H1 (cell line): ENCODE measurements around the gene TRIM24. TPM values are rescaled to one million over a fixed set of nuclear protein-coding genes. Genes with fewer than 3 reads are reported as not detected.
A peak's percentile ranks its signal among the peaks of the same experiment; 100 is the strongest.

ENCODE experiments used
- CTCF ChIA-PET: fragments of 300-600 bp; sonication (Branson Sonifier 250); formaldehyde crosslinking; loops from one replicate; lab custom pipeline; 2021; ENCODE audit not compliant: partially characterized antibody; lab: Charles Lee
- POLR2A ChIA-PET: fragments of 300-600 bp; sonication (Branson Sonifier 250); formaldehyde crosslinking; loops from one replicate; lab custom pipeline; 2021; ENCODE audit warnings: inconsistent platforms; ENCODE audit not compliant: partially characterized antibody; lab: Charles Lee
- DNase-seq, 2 experiments: peaks; one replicate each; pipeline versions ENCODE4 v3.0.0 to v3.0.0-alpha.2; 2010 to 2022; ENCODE audit warnings: low spot score in 2 of 2, low read depth in 1 of 2, mixed read lengths in 1 of 2
- FAIRE-seq: peaks from 2 replicates; lab custom pipeline; 2011; peaks lifted over from hg19 to GRCh38; lab: Jason Lieb, UNC
- H2AFZ ChIP-seq: 2 replicates; pipeline ENCODE4 v1.8.1; 2012; ENCODE audit warnings: low read length, inconsistent platforms
- H2AK5ac ChIP-seq: 2 replicates; pipeline ENCODE4 v1.6.1; 2013; ENCODE audit warnings: low read depth, low read length
- H2BK120ac ChIP-seq: replicated peaks from 2 replicates; pipeline ENCODE3; 2013; ENCODE audit warnings: low read depth, low read length, inconsistent platforms
- H2BK12ac ChIP-seq: 2 replicates; pipeline ENCODE4 v1.6.1; 2013; ENCODE audit warnings: low read depth, low read length
- H2BK15ac ChIP-seq: 2 replicates; pipeline ENCODE4 v1.6.1; 2013; ENCODE audit warnings: low read length
- H2BK20ac ChIP-seq: 2 replicates; pipeline ENCODE4 v1.6.1; 2013; ENCODE audit warnings: low read length
- H2BK5ac ChIP-seq: 2 replicates; pipeline ENCODE4 v1.6.1; 2013; ENCODE audit warnings: low read depth, low read length
- H3K14ac ChIP-seq: 2 replicates; pipeline ENCODE4 v1.6.1; 2013; ENCODE audit warnings: inconsistent platforms; ENCODE audit not compliant: insufficient read length
- H3K18ac ChIP-seq: 2 replicates; pipeline ENCODE4 v1.6.1; 2013; ENCODE audit warnings: low read length; ENCODE audit errors: extremely low read depth
- H3K23ac ChIP-seq: 2 replicates; pipeline ENCODE4 v1.6.1; 2013; ENCODE audit warnings: inconsistent platforms; ENCODE audit not compliant: insufficient read length
- H3K23me2 ChIP-seq: 2 replicates; pipeline ENCODE4 v1.6.1; 2013; ENCODE audit warnings: low read depth, low read length
- H3K27ac ChIP-seq: 2 replicates; pipeline ENCODE4 v1.6.1; 2011; ENCODE audit warnings: low read depth, low read length, inconsistent platforms
- H3K27me3 ChIP-seq, 4 experiments: replicated peaks in 1 of 4; 1 replicate in 1 of 4; 2 replicates in 3 of 4; pipeline versions ENCODE4 v1.6.1 to v1.8.1; 2011 to 2013; ENCODE audit warnings: low read length in 3 of 4, mild to moderate bottlenecking in 3 of 4, inconsistent platforms in 2 of 4, mixed read lengths in 2 of 4, moderate library complexity in 1 of 4; ENCODE audit not compliant: control insufficient read depth in 3 of 4, insufficient read depth in 3 of 4; ENCODE audit errors: extremely low read depth in 1 of 4
- H3K36me3 ChIP-seq, 4 experiments: 2 replicates each; pipeline versions ENCODE4 v1.6.1 to v1.8.1; 2011 to 2013; ENCODE audit warnings: mild to moderate bottlenecking in 4 of 4, low read length in 3 of 4, moderate library complexity in 2 of 4, control low read depth in 1 of 4, inconsistent platforms in 1 of 4; ENCODE audit not compliant: insufficient read depth in 4 of 4, control insufficient read depth in 2 of 4
- H3K4ac ChIP-seq: replicated peaks from 2 replicates; pipeline ENCODE3; 2013; ENCODE audit warnings: low read length, low read depth, mixed read lengths, inconsistent platforms; ENCODE audit not compliant: insufficient read length
- H3K4me1 ChIP-seq, 4 experiments: replicated peaks in 1 of 4; 1 replicate in 1 of 4; 2 replicates in 3 of 4; pipeline versions ENCODE4 v1.6.1 to v1.8.1; 2011 to 2013; ENCODE audit warnings: low read length in 3 of 4, inconsistent platforms in 2 of 4, mixed read lengths in 1 of 4; ENCODE audit not compliant: insufficient read depth in 4 of 4, control insufficient read depth in 3 of 4
- H3K4me2 ChIP-seq, 2 experiments: 2 replicates each; pipeline versions ENCODE4 v1.6.1 to v1.8.1; 2011 to 2013; ENCODE audit warnings: low read depth in 2 of 2, low read length in 2 of 2, control low read depth in 1 of 2, inconsistent platforms in 1 of 2, mild to moderate bottlenecking in 1 of 2; ENCODE audit not compliant: insufficient read depth in 1 of 2
- H3K4me3 ChIP-seq, 4 experiments: fragments of 200-600, 300-600 bp in 1 of 4; sonication (generic), shearing (Covaris generic), sonication (Bioruptor Twin) in 1 of 4; 2 replicates each; pipeline versions ENCODE4 v1.5.1 to v1.8.1; 2011 to 2016; ENCODE audit warnings: low read length in 4 of 4, low read depth in 3 of 4, control low read depth in 2 of 4, inconsistent platforms in 2 of 4, mild to moderate bottlenecking in 2 of 4, mixed read lengths in 1 of 4, moderate library complexity in 1 of 4; ENCODE audit not compliant: insufficient read depth in 2 of 4; ENCODE audit errors: extremely low read depth in 1 of 4
- H3K56ac ChIP-seq: replicated peaks from 2 replicates; pipeline ENCODE3; 2013; ENCODE audit warnings: low read depth, mild to moderate bottlenecking, mixed read lengths, low read length, inconsistent platforms; ENCODE audit not compliant: insufficient read length
- H3K79me1 ChIP-seq: 2 replicates; pipeline ENCODE4 v1.6.1; 2013; ENCODE audit warnings: low read depth, low read length, control low read depth
- H3K79me2 ChIP-seq, 2 experiments: 2 replicates each; pipeline versions ENCODE4 v1.6.1 to v1.8.1; 2012 to 2013; ENCODE audit warnings: low read length in 2 of 2, mild to moderate bottlenecking in 2 of 2, inconsistent platforms in 1 of 2; ENCODE audit not compliant: insufficient read depth in 2 of 2, control insufficient read depth in 1 of 2
- H3K9ac ChIP-seq, 4 experiments: replicated peaks in 1 of 4; 1 replicate in 1 of 4; 2 replicates in 3 of 4; pipeline versions ENCODE4 v1.6.1 to v1.8.1; 2011 to 2013; ENCODE audit warnings: low read depth in 3 of 4, low read length in 3 of 4, control low read depth in 2 of 4, mild to moderate bottlenecking in 2 of 4, moderate library complexity in 2 of 4, inconsistent platforms in 1 of 4; ENCODE audit errors: extremely low read depth in 1 of 4
- H3K9me3 ChIP-seq, 2 experiments: 2 replicates each; pipeline versions ENCODE4 v1.6.1 to v1.8.1; 2012 to 2013; ENCODE audit warnings: mild to moderate bottlenecking in 2 of 2, moderate library complexity in 2 of 2, control low read depth in 1 of 2, inconsistent platforms in 1 of 2, low read depth in 1 of 2, low read length in 1 of 2, mixed read lengths in 1 of 2; ENCODE audit not compliant: insufficient read depth in 2 of 2
- H4K20me1 ChIP-seq, 2 experiments: replicated peaks in 1 of 2; 2 replicates each; pipeline versions ENCODE3 to v1.8.1; 2011 to 2013; ENCODE audit warnings: inconsistent platforms in 2 of 2, low read length in 2 of 2, mild to moderate bottlenecking in 1 of 2; ENCODE audit not compliant: insufficient read depth in 2 of 2, control insufficient read depth in 1 of 2
- H4K5ac ChIP-seq: 2 replicates; pipeline ENCODE4 v1.6.1; 2013; ENCODE audit warnings: low read length, low read depth, mixed read lengths, inconsistent platforms; ENCODE audit not compliant: insufficient read length
- H4K8ac ChIP-seq: 2 replicates; pipeline ENCODE4 v1.8.0; 2013; ENCODE audit warnings: mild to moderate bottlenecking, moderate library complexity, low read length, inconsistent platforms; ENCODE audit not compliant: insufficient read depth; ENCODE audit errors: extremely low read depth
- H4K91ac ChIP-seq: replicated peaks from 2 replicates; pipeline ENCODE3; 2013; ENCODE audit warnings: low read length, mixed read lengths, inconsistent platforms; ENCODE audit not compliant: insufficient read length
- CBX8 ChIP-seq: fragments of 300-800, 300-1000 bp; sonication (generic); IDR thresholded peaks from 2 replicates; pipeline ENCODE4 v1.7.1; 2016; ENCODE audit warnings: low read depth, low read length, borderline replicate concordance
- MAFK ChIP-seq: IDR thresholded peaks from 2 replicates; pipeline ENCODE4 v1.6.1; 2012; ENCODE audit warnings: low read depth, mild to moderate bottlenecking, improper control_type of control experiment, low read length
- RAD21 ChIP-seq, 2 experiments: IDR thresholded peaks in 1 of 2; conservative IDR thresholded peaks in 1 of 2; 2 replicates each; pipeline ENCODE4 v1.6.1; 2011; ENCODE audit warnings: low read depth in 2 of 2, low read length in 2 of 2, improper control_type of control experiment in 1 of 2, inconsistent platforms in 1 of 2, mild to moderate bottlenecking in 1 of 2, moderate library complexity in 1 of 2
- RBBP5 ChIP-seq: IDR thresholded peaks from 2 replicates; pipeline ENCODE4 v1.7.1; 2012; ENCODE audit warnings: low read depth, mild to moderate bottlenecking, inconsistent platforms, low read length, moderate library complexity, borderline replicate concordance
- RFX5 ChIP-seq: IDR thresholded peaks from 2 replicates; pipeline ENCODE4 v1.6.1; 2011; ENCODE audit warnings: low read depth, low read length, improper control_type of control experiment, borderline replicate concordance
- SIX5 ChIP-seq: IDR thresholded peaks from 2 replicates; pipeline ENCODE4 v1.6.1; 2011; ENCODE audit warnings: mild to moderate bottlenecking, low read depth, low read length
- TAF7 ChIP-seq: optimal IDR thresholded peaks from 2 replicates; pipeline ENCODE3; 2011; ENCODE audit warnings: low read depth, mild to moderate bottlenecking, inconsistent platforms, low read length, moderate library complexity, borderline replicate concordance
- TCF12 ChIP-seq: IDR thresholded peaks from 2 replicates; pipeline ENCODE4 v1.6.1; 2011; ENCODE audit warnings: low read depth, mild to moderate bottlenecking, low read length
- TEAD4 ChIP-seq: IDR thresholded peaks from 2 replicates; pipeline ENCODE4 v1.6.1; 2012; ENCODE audit warnings: low read depth, low read length, inconsistent platforms, mixed read lengths
- YY1 ChIP-seq: IDR thresholded peaks from 2 replicates; pipeline ENCODE4 v1.6.1; 2011; ENCODE audit warnings: low read depth, mild to moderate bottlenecking, low read length
- WGBS, 2 experiments: shearing (Covaris generic) in 1 of 2; methylation state at CpG; one replicate each; pipeline versions ENCODE4 v1.1.6 to v1.1.7; 2013 to 2015; ENCODE audit warnings: low lambda C conversion rate in 2 of 2, mixed read lengths in 2 of 2, inconsistent platforms in 1 of 2, low coverage in 1 of 2, missing lambda C conversion rate in 1 of 2; ENCODE audit not compliant: insufficient replicate concordance in 2 of 2, insufficient coverage in 1 of 2, insufficient read length in 1 of 2; ENCODE audit errors: extremely low coverage in 1 of 2, missing lambda C conversion rate in 1 of 2; 5-methylcytosine and 5-hydroxymethylcytosine counted together
- polyA plus RNA-seq, 7 experiments: library from polyadenylated mRNA; depleted of rRNA in 3 of 7; stranded (reverse) in 5 of 7; unstranded in 2 of 7; fragments of >200 nt in 5 of 7; fragments of 200-250 nt in 2 of 7; gene quantifications; 1 replicate in 5 of 7; 2 replicates in 1 of 7; 4 replicates in 1 of 7; pipeline versions ENCODE4 v1.2.1 to v1.2.3, GENCODE V29; 2011 to 2013; ENCODE audit warnings: missing spikeins in 2 of 7, mixed read lengths in 2 of 7
- total RNA-seq: library from RNA; stranded (reverse); fragmentation: NEBNext Ultra II Directional; extraction: Animal tissue kit (Norgen Biotek cat#: 25700); gene quantifications from 2 replicates; pipeline ENCODE4 v1.2.1, GENCODE V29; 2021
- TF ChIP-seq, protein P1 (sequence below): IDR thresholded peaks from 2 replicates; pipeline ENCODE4 v1.6.1; 2012; ENCODE audit warnings: low read length, inconsistent platforms
- TF ChIP-seq, protein P2 (sequence below): IDR thresholded peaks from 2 replicates; pipeline ENCODE4 v1.6.1; 2012; ENCODE audit warnings: inconsistent platforms

The TRIM24 gene
- total and polyA plus RNA-seq, 2 of the 8 experiments (the other 6 are each of a cell fraction or from before 2014, with no cell fraction given) = 67.6 to 149 TPM

DNA sequence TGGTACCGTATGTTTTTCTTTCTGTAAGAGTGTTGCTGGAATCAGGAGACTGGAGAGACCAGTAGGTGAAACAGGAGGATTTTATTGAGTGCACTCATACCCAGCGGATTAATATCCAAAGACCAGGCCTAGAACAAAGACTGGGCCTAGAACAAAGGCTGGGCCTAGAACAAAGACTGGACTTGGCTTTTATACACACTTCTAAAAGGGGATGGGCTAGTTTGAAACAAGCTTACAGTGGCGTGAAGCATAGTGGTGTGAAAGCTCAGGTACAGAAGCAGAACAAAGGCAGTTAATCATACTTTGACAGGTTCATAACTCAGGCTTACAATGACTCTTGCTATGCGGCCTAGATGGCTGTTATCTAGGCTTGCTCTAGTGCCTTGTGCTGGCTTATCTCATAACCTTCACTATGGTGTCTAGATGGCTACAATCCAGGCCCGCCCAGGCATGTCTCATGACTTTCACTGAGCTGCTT lies 67.7 kb downstream of the TRIM24 start:
- no peak for FAIRE-seq
- TF ChIP-seq YY1 (no peak), MAFK (no peak), RAD21 (IDR thresholded peaks at IDR 0.05 in 1 of 2, conservative IDR thresholded peaks at IDR 0.05 in 1 of 2; ENCODE audit: low read depth in 2 of 2, low read length in 2 of 2) (no peak), RBBP5 (no peak), TAF7 (peak; percentile 35), RFX5 (no peak), TEAD4 (no peak), SIX5 (no peak), TCF12 (no peak), CBX8 (no peak)
- TF ChIP-seq, protein P1, sequence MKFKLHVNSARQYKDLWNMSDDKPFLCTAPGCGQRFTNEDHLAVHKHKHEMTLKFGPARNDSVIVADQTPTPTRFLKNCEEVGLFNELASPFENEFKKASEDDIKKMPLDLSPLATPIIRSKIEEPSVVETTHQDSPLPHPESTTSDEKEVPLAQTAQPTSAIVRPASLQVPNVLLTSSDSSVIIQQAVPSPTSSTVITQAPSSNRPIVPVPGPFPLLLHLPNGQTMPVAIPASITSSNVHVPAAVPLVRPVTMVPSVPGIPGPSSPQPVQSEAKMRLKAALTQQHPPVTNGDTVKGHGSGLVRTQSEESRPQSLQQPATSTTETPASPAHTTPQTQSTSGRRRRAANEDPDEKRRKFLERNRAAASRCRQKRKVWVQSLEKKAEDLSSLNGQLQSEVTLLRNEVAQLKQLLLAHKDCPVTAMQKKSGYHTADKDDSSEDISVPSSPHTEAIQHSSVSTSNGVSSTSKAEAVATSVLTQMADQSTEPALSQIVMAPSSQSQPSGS = peak; percentile 69; the same call in 1 of the 2 replicates
- TF ChIP-seq, protein P2, sequence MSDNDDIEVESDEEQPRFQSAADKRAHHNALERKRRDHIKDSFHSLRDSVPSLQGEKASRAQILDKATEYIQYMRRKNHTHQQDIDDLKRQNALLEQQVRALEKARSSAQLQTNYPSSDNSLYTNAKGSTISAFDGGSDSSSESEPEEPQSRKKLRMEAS = no peak

More for the DNA sequence above, 67.7 kb downstream of the TRIM24 start:
- H3K9ac ChIP-seq = no peak overlapping the region
- H3K36me3 ChIP-seq = peaks cover 3 to 84% (median 57%) of the 10 kb centered on the region in 4 experiments
- H3K27ac ChIP-seq = no peak overlapping the region
- H3K4me3 ChIP-seq = no peak overlapping the region
- no peak for DNase-seq
- no peak overlapping the region for H4K8ac ChIP-seq
- no peaks in the 10 kb centered on the region for H4K20me1 ChIP-seq
- no peaks in the 10 kb centered on the region for H3K27me3 ChIP-seq
- H3K4me2 ChIP-seq = no peak overlapping the region
- H3K79me1 ChIP-seq = no peaks in the 10 kb centered on the region
- H3K4me1 ChIP-seq = no peaks in the 10 kb centered on the region
- no peak overlapping the region for H2BK20ac ChIP-seq
- no peak overlapping the region for H2BK120ac ChIP-seq
- no peak overlapping the region for H3K23ac ChIP-seq
- H4K5ac ChIP-seq = no peak overlapping the region
- peaks cover 0 to 60% of the 10 kb centered on the region in 2 experiments; a peak in 3 of 4 replicates for H3K79me2 ChIP-seq
- no peak overlapping the region for H3K18ac ChIP-seq
- H3K4ac ChIP-seq = no peak overlapping the region
- no peak overlapping the region for H4K91ac ChIP-seq
- no peak overlapping the region for H2BK12ac ChIP-seq
- H3K14ac ChIP-seq = no peak overlapping the region
- H2BK5ac ChIP-seq = no peak overlapping the region
- no peak overlapping the region for H2AK5ac ChIP-seq
- peaks cover 23 to 25% of the 10 kb centered on the region in 2 experiments for H3K9me3 ChIP-seq
- H2AFZ ChIP-seq = no peak overlapping the region
- ChIA-PET CTCF (interaction anchor here (0.7 kb wide), 2 partner anchors 28 to 164 kb away, joined by 3 to 4 read pairs; no protein-coding TSS in a partner anchor), POLR2A (interaction anchor here (1.1 kb wide), 1 partner anchor 69 kb away, joined by 3 read pairs; no protein-coding TSS in a partner anchor)
- no peak overlapping the region for H2BK15ac ChIP-seq
- no peaks in the 10 kb centered on the region for H3K23me2 ChIP-seq
- WGBS, 2 experiments = 90% methylated on average over 5 of the region's 5 CpGs; no CpG with 5 or more reads in 1 of the 2 experiments
- no peak overlapping the region for H3K56ac ChIP-seq
